Glomerular visceral epithelial cell (primary cell): Measurements from ENCODE around the gene INO80C.

ENCODE experiments used
- DNase-seq: peaks from one replicate; pipeline ENCODE4 v3.0.0-alpha.2; 2016; ENCODE audit errors: extremely low spot score

Gene INO80C

DNA sequence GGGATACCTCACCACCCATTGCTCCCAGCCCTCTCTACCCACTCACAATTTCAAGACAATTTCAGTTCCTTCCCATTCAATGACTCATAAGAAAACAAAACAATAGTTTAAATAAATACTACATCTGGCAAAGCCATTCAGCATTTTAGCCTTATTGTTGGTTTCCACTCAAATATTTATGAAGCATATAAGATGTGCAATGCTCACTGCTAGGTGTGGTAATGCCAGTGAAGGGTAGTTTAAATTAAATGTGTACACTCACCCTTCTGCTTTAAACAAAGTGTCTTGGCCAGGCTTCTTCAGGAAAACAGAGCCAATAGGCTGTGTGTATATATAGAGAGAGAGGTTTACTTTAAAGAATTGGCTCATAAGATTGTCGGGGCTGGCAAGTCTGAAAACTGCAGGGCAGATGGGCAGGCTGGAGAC lies 37.0 kb downstream of the INO80C start:
- DNase-seq, result no peak

DNA sequence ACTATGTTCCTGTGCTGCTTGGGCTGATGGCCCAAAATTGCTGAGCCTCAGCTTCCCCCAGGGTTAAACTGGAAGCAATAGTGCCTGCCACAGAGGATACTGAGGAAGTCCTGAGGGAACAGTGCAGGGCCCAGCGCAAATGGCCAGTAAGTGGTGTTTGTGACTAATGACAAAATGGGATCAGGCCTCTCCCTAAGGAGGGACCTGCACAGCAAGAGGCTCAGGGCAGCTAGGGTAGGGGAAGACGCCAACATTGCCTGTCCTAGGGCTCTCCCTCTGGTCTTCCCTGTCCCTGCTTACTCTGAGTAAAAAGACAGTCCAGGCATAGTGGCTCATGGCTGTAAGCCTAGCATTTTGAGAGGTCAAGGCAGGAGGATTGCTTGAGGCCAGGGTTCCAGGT lies 37.8 kb downstream of the INO80C start:
- no peak for DNase-seq

DNA sequence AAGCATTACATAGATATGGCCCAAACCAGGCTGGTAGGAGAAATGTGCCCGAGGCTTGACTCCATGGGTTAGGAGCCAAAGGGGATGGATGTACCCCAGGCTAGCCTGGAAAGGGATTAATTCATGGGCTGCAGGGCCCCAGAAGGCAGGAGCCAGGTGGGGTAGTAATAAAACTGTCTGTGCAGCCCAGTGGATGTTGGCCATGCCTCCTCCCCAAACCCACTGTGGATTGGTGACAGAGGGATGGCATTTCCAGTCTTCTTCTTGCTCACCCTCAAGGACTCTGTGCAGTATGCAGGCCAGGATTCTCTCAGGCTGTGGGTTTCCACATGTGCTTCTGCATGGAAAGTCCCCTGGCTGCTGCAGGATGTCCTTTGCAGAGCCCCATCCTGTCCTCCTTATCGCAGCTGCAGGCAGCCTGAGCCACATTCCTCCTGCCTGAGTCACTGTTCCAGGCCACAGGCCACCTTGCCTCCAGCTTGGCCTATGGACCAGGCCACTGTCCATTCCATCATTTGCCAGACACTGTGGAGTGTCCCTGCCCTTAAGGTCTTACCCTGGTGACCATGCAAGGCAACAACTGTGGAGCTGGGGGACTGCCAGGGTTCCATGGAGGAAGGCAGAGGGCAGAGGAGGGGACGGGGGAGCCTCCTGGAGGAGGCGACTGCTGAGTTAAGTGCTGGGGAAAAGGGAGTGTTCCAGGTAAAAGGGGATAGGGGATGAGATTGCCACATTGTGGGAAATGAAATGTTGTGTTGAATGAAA lies 38.9 kb downstream of the INO80C start:
- DNase-seq, result peak; percentile 93

DNA sequence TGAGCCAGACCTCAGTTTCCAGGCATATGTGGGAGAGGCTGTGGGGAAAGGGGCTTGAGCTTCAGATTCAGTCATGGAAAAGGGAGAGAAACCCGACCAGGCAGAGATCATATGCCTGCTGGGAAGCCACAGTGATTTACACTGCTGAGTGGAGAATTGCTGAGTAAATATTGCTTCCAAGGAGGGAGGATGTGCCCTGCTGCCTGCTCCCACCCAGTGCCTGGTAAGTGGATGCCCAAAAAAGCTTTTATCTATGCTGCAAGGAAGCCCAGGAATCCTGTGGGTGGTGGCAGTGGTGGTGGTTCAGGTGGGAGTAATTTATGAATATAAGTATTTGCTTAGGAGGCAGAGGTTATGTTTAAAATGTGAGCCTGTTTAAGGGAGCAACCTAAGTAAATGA lies 39.5 kb downstream of the INO80C start:
- peak; percentile 35 for DNase-seq

DNA sequence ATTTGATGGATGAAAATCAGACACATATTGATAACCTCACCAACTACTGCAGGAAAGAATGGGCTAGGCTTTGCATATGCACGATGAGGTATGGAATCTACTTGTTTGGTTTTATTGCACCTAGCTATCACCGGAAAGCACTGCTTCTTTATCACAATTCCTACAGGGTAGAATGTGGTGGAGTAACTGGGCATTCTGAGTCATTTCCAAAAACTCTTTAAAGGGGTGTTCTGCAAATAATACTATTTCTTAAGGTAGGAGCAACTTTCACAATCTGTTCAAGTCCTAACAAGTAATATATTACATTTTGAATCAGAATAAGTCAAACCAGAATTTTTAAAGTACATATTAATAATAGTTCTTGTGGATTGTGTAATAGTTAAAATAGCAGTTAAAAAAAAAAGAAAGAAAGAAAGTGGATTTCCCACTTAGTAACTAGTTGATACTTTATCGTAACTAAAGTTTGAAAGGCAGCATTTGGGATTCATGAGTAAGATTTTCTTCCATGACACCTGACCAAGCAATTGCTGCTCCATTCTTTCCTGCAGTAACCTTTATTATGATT lies 40.5 kb downstream of the INO80C start:
- DNase-seq, result no peak

DNA sequence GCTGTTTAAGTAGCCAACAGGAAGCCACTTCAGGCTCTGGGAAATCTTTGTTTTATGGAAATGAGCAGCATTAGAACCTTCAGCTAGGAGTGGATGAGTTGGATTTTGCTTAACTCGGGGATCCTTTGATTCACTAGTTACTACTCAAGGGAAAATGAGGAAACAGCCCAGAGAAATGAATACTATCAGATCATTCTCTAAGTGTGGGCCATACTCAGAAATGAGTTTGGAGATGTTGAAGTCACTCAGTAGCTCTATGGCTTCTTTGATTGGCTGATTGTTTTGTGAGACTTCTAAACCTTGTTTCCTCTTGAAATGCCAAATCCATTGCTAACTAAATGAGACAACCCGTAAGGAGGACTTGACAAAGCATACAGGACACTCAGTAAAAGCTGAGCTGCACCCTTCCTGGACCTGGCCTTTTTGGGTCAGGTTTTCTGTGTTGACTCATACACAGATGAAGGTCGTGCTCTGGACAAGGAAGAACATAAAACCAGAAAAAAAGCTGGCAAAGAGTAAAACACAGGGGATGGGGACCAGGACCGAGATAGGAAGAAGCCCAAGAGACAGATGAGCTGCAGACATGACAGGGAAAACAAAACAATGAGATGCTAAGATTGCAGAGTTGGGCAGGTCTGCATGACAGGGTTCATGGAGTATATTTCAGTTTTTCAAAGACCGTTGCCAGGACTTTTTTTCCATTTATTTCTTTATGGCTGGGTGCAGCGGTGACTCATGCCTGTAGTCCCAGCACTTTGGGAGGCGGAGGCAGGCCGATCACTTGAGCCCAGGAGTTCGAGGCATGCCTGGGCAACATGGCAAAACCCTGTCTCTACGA lies 41.6 kb downstream of the INO80C start:
- DNase-seq, result peak; percentile 35

DNA sequence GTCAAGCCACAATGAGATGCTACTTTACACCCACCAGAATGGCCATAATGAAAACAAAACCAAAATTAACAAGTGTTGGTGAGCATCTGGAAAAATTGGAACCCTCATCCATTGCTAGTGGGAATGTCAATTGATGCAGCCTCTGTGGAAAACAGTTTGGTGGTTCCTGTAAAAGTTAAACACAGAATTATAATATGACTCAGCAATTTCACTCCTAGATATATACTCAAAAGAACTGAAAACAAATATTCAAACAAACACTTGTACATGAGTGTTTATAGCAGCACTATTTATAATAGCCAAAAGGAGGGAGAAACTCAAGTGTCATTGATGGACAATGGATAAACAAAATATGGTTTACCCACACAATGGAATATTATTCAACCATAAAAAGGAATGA lies 43.0 kb downstream of the INO80C start:
- DNase-seq, result no peak

DNA sequence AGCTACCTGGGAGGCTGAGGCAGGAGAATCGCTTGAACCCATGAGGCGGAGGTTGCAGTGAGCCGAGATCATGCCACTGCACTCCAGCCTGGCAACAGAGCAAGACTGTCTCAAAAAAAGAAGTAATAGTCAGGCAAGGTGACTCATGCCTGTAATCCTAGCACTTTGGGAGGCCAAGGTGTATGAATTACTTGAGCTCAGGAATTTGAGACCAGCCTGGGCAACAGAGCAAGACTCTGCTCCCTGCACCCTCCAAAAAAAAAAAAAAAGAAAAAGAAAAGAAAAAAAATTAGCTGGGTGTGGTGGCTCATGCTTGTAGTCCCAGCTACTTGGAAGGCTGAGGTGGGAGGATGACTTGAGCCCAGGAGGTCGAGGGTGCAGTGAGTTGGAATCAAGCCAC lies 44.7 kb downstream of the INO80C start:
- DNase-seq, result peak; percentile 30

DNA sequence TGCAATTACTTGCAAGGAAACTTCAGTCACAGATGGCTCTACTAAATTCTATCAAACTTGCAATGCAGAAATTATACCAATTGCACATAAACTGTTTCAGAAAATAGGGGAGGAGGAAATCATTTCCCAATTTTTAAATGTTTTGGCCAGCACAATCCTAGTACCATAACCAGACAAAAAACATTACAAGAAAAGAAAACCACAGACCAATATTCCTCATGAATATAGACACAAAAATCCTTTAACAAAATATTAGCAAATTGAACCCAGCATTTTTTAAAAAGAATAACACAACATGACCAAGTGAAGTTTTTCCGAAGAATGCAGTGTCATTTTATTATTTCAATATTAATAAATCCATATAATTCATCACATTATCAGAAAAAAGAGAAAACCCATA lies 45.8 kb downstream of the INO80C start:
- DNase-seq, result no peak

DNA sequence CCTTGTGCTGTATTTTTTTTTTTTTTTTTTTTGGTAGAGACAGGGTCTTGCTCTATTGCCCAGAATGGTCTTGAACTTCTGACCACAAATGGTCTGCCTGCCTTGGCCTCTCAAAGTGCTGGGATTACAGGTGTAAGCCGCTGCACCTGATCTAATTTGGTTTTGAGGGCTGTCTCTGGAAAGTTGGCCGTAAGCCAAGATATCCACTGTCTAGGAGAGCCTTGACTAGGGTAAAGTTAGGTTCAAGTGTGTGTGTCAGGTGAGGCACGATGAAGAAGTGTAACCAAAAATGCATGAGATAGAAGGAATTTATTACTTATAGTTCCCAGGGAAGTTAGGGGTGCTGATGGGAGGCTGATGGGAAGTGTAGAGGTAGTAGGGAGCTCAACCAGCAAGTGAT lies 46.7 kb downstream of the INO80C start:
- DNase-seq, result no peak

DNA sequence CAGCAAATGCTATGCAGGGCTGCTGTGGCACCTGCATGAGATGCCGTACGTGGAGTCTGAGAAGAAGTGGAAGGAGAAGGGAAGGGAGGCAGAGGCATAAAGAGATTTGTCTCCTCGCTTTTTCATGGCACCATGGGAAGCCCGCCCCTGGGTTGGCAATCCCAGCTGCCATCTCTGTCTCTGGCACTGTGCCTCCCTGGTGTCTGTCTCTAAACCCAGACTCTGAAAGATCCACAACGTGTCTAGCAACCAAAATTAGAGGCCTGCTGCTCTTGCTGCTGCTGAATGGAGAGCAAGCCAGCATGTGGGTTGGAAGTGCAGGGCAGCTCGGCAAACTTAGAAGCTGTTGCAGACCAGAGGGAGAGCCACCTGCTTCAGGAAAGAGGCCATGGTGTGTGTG lies 53.1 kb downstream of the INO80C start:
- DNase-seq, result no peak

DNA sequence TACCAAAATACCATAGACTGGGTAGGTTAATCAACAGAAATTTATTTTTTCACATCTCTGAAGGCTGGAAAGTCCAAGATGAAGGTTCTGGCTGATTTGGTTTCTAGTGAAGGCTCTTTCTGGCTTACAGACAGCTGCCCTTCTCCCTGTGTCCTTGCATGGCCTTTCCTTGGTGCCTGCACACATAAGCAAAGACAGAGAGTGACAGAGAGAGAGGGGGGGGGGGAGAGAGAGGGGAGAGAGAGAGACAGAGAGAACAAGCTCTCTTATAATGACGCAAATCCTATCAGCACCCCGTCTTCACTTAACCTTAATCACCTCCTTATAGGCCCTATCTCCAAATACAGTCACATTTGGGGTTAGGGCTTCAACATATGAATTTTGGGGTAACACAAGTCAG lies 53.9 kb downstream of the INO80C start:
- DNase-seq, result no peak

DNA sequence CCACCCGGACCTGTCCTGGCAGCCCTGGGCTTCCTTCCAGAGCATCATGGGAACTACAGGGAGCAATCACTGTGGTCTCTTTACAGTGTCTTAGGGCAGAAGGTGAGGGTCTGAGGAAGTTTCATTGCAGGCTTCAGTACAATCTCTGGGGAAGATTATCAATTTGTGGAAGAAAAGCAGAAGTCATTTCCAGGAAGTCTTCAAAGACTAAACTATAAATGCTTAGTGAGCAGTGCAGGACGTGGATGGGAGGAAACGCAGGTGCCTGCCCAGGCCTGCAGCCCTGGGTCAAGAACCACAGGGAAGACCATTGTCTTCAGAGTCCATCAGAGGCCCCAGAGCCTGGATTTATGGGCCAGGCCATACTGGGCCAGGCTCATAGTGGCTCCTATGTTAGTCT lies 54.3 kb downstream of the INO80C start:
- no peak for DNase-seq

DNA sequence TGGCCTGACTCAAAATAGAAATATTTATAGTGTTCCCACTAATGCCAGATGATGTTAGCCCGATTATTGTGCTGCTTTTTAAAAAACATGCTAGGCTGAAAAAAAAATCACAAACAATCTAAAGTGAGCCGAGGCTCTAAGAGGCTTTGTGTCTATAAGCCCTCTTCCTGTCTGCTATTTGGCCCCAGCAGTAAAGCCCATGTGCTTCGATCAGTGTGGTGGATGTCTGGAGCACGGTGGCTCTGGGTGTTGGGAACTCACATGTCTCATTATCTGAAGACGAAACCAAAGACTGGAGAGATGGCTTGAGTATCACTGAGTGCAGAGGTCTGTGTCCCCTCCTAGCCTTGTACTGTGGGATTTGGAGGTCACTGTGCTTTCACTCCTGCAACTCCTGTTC lies 55.1 kb downstream of the INO80C start:
- no peak for DNase-seq

DNA sequence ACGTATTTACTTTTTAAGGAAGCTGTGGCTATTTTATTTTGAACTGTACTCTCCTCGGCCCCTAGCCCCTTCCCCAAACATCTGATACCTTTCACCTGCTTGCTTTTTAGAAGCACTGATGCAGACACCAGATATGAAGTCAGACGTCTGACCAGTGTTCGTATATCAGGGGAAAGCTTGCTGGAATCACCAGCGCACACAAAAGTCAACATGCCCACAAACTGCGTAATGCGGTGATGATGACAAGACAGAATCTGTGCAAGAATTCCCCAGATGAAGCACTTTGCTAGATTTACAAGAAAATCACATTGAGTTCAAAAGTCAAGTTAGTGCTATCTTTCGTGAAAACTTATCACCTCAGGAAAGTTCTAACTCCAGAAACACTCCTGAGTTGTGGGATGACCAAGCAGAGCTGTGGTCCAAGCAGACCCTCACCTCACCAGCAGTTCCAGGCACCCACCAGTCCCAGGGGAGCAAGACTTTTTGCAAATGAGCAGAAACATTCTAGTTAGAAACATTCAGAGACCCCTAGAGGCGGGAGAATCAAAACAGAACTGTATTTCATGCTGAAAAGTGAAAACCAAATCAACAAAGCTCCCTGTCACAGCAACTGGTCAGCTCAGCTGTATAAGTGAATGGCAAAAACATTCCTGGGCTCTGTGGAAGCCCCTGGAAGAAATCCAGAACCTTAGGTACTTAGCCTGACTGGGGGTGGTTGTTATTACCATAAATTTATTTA lies 55.7 kb downstream of the INO80C start:
- no peak for DNase-seq

DNA sequence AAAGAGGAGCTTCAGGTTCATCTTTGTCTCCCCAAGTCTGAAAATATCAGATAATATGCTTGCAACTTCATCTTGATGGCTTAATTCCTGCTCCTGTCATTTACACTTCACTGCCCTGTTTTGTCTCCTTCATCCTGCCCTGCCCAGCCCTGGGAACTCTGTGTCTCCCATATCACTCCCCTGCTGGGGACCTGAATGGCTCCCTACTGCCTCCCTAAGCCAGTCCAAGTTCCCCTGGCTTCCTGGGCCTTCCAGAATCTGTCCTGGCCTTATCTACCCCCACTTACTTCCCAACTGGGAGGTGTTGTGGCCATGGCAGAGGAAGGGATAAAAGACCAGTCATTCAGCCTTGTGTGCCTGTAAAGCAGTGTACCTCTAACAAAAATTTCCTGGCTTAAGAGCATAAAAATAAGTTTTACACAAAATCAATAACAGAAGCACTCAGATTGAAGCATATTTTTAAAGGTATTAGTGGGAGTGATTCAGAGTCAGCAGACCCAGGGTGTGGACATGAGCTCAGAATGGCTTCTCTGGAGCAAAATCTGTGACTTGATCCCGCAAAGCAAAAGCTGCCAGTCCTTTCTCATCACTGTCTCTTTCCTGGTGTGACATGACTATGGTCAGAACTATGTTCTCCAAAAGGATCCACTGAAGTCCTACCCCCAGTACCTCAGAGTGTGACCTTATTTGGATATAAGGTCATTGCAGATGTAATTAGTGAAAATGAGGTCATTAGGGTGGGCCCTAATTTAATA lies 59.1 kb downstream of the INO80C start:
- DNase-seq, result no peak

DNA sequence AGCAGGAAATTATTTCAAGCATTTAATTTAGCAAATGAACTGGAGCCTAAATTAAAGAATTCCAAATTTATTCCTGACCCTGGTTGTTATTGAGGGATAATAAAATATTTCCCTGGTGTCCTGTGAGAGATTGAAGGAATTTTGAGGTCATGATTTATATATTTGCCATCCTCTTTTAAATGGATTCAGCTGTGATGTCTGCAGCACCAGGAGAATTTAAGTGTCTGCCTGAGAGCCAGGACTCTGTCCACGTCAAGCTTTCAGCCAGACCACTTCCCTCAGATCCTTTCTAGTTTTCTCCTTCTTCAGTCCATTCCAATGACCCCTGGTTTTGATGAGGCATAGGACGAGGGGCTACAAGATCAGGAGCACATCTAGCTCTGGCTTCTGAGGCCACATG lies 59.9 kb downstream of the INO80C start:
- DNase-seq, result no peak

DNA sequence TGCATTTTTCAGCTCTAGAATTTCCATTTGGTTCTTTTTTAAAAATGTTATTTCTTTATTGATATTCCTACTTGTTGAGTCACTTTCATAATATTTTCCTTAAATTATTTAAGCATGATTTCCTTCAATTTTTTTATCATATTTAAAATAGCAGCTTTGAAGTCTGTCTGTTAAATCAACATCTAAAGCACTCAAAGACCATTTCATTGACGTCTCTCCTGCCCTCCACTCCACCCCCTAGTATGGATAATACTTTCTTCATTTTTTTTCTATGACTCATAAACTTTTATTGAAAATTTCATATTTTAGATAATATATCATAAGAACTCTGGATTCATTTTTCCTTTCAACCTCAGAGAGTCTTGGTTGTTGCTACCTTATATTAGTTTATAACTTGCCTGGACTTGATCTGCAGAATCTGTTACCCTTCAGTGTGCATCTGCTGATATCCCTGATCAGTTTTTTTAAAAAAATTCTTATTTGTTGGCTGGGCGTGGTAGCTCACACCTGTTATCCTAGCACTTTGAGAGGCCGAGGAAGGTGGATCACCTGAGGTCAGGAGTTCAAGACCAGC lies 61.6 kb downstream of the INO80C start:
- peak; percentile 34 for DNase-seq

DNA sequence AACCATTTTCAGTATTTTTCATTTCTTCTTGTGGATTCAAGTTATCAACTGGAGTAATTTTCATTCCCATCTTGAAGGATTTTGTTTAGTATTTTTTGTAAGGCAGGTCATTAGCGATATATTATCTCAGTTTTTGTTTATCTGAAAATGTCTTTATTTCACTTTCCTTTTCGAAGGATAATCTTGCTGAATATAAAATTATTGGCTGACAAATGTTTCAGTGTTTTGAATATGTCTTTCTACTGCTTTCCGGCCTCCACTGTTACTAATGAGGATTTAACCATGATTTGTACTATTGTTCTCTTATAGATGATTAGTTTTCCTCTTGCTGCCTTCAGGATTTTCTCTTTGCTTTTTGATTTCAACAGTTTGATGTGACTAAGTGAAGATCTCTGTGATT lies 62.4 kb downstream of the INO80C start:
- no peak for DNase-seq

DNA sequence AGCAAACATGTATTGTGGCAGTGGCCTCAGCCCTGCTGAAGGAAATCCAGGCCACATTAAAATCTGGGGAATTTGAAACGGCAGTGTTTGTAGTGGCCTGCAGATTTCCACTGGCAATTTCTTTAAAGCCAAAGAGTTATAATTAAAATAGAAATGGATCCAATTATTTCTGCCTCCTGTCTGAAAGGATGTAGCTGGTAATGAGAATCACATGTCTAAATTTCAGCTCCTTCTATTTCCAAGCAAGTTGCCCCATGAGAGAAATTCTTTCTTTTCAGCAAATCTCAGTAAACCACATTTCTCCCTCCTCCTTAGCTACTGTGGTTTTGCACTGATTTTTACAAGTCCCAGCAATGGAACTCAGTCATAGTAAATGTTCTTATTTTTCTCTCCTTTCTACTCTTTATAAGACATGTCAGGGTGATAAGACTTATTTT lies 65.2 kb downstream of the INO80C start:
- DNase-seq, result no peak

DNA sequence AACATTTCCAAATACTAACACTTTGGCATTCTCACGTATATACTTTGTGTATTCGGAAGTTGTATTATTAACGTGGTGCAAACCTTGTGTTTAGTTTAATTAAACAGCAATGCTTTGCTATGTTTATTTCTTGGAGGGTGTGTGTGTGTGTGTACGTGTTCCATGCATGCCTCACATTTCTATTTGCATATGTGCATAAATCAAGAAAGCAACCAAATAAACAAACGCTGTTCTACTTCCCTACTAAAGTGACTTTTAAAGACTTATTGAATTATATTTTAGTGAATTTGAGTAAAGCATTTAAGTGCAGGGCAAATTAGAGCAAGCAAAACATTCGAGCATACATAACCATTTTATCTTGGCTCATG lies 66.4 kb downstream of the INO80C start:
- no peak for DNase-seq
